HCT116 (cell line): ENCODE results near the gene ADAMTS6. TPM values are rescaled to one million over a fixed set of nuclear protein-coding genes. Genes with fewer than 3 reads are reported as not detected.
"Not testable (repeated sequence)": the region's sequence is repeated elsewhere in the genome, so short reads cannot be mapped to it uniquely, and the experiment has no call there.

Source experiments
- ATAC-seq: fragments of 200-7000 bp; cut with Tn5 transposase; 2 replicates; pipeline ENCODE4 v1.9.1; 2020; ENCODE audit warnings: mild to moderate bottlenecking, moderate library complexity
- BruUV-seq: library from RNA; stranded (reverse); fragments of 400-500 nt; replicated peaks from 2 replicates; lab custom pipeline; 2021; lab: Mats Ljungman, UMichigan
- CTCF ChIA-PET: fragments of 300-600 bp; sonication (Branson Sonifier 250); formaldehyde crosslinking; loops from one replicate; lab custom pipeline; 2021; ENCODE audit warnings: antibody characterized with exemption; lab: Charles Lee
- POLR2A ChIA-PET: fragments of 300-600, 350-600 bp; sonication (Branson Sonifier 250); formaldehyde crosslinking; loops from one replicate; lab custom pipeline; 2021; ENCODE audit warnings: antibody characterized with exemption; lab: Charles Lee
- RAD21 ChIA-PET, 2 experiments: fragments of 300-600 bp; sonication (Branson Sonifier 250); formaldehyde crosslinking; loops; one replicate each; lab custom pipeline; 2023; ENCODE audit warnings: low total read pairs in 2 of 2; ENCODE audit not compliant: uncharacterized antibody in 2 of 2, unreplicated experiment in 2 of 2, low non-redundant PET in 1 of 2; lab: Charles Lee
- DNase-seq: peaks from one replicate; pipeline ENCODE4 v3.0.0-alpha.2; 2010; ENCODE audit warnings: low read depth, low spot score
- H2AFZ ChIP-seq: fragments of 200-600 bp; shearing (Covaris generic), sonication (generic); 2 replicates; pipeline ENCODE4 v1.6.1; 2017; ENCODE audit warnings: low read depth, mixed run types, mixed read lengths, antibody characterized with exemption, low read length; ENCODE audit not compliant: poor library complexity, severe bottlenecking
- H3K27ac ChIP-seq: 2 replicates; pipeline ENCODE4 v1.5.1; 2012; ENCODE audit warnings: low read depth, low read length
- H3K27me3 ChIP-seq: fragments of 200-600 bp; sonication (generic); 2 replicates; pipeline ENCODE4 v1.6.1; 2016; ENCODE audit warnings: mixed run types, low read length, mixed read lengths; ENCODE audit not compliant: insufficient read depth
- H3K36me3 ChIP-seq, 2 experiments: fragments of 200-500 bp in 1 of 2; fragments of 200-600 bp in 1 of 2; sonication (Bioruptor generic) in 1 of 2; sonication (generic) in 1 of 2; 2 replicates each; pipeline versions ENCODE4 v1.5.1 to v1.6.1; 2014 to 2016; ENCODE audit warnings: low read length in 2 of 2, inconsistent platforms in 1 of 2, mixed read lengths in 1 of 2, mixed run types in 1 of 2; ENCODE audit not compliant: insufficient read depth in 2 of 2, control insufficient read depth in 1 of 2
- H3K4me1 ChIP-seq, 2 experiments: fragments of 200-600 bp in 1 of 2; sonication (generic) in 1 of 2; 2 replicates each; pipeline versions ENCODE4 v1.5.1 to v1.6.1; 2012 to 2017; ENCODE audit warnings: low read length in 2 of 2, inconsistent platforms in 1 of 2, mild to moderate bottlenecking in 1 of 2, mixed read lengths in 1 of 2, mixed run types in 1 of 2, moderate library complexity in 1 of 2; ENCODE audit not compliant: insufficient read depth in 2 of 2, control insufficient read depth in 1 of 2
- H3K4me2 ChIP-seq: fragments of 200-600 bp; sonication (generic); 2 replicates; pipeline ENCODE4 v1.6.1; 2017; ENCODE audit warnings: mixed run types, low read length, mixed read lengths
- H3K4me3 ChIP-seq, 2 experiments: fragments of 200-600 bp in 1 of 2; sonication (generic) in 1 of 2; replicated peaks in 1 of 2; 2 replicates each; pipeline ENCODE4 v1.5.1; 2011 to 2016; ENCODE audit warnings: low read length in 2 of 2, control low read depth in 1 of 2, low read depth in 1 of 2, mild to moderate bottlenecking in 1 of 2, mixed read lengths in 1 of 2, mixed run types in 1 of 2
- H3K79me2 ChIP-seq: fragments of 200-600 bp; sonication (generic); 2 replicates; pipeline ENCODE4 v1.6.1; 2017; ENCODE audit warnings: mild to moderate bottlenecking, mixed run types, low read length, moderate library complexity, mixed read lengths; ENCODE audit not compliant: insufficient read depth
- H3K9ac ChIP-seq: fragments of 200-600 bp; sonication (generic); 2 replicates; pipeline ENCODE4 v1.6.1; 2016; ENCODE audit warnings: low read length, mixed read lengths
- H3K9me2 ChIP-seq: fragments of 200-600 bp; sonication (generic), shearing (Covaris generic); 2 replicates; pipeline ENCODE4 v1.6.1; 2017; ENCODE audit warnings: mixed run types, mild to moderate bottlenecking, moderate library complexity; ENCODE audit not compliant: insufficient read depth
- H3K9me3 ChIP-seq, 2 experiments: fragments of 200-500 bp in 1 of 2; fragments of 200-600 bp in 1 of 2; sonication (Bioruptor generic) in 1 of 2; sonication (generic) in 1 of 2; 2 replicates each; pipeline ENCODE4 v1.6.1; 2014 to 2017; ENCODE audit warnings: low read length in 2 of 2, mixed read lengths in 2 of 2, inconsistent platforms in 1 of 2, low read depth in 1 of 2, mild to moderate bottlenecking in 1 of 2, mixed run types in 1 of 2, moderate library complexity in 1 of 2; ENCODE audit not compliant: control insufficient read depth in 1 of 2, insufficient read depth in 1 of 2
- H4K20me1 ChIP-seq: fragments of 200-600 bp; sonication (generic), shearing (Covaris generic); 2 replicates; pipeline ENCODE4 v1.6.1; 2017; ENCODE audit warnings: mixed run types, mild to moderate bottlenecking, moderate library complexity; ENCODE audit not compliant: insufficient read depth
- CTCF ChIP-seq, 3 experiments: fragments of 200-600 bp in 1 of 3; sonication (generic) in 1 of 3; IDR thresholded peaks in 2 of 3; conservative IDR thresholded peaks in 1 of 3; 2 replicates each; pipeline ENCODE4 v1.5.1; 2012 to 2017; ENCODE audit warnings: low read depth in 2 of 3, low read length in 2 of 3, antibody characterized with exemption in 1 of 3, borderline replicate concordance in 1 of 3, control low read depth in 1 of 3, mild to moderate bottlenecking in 1 of 3, mixed read lengths in 1 of 3, mixed run types in 1 of 3, moderate library complexity in 1 of 3; ENCODE audit not compliant: insufficient read depth in 1 of 3
- EZH2 ChIP-seq: fragments of 200-600 bp; sonication (generic); IDR thresholded peaks from 2 replicates; pipeline ENCODE4 v1.6.1; 2017; ENCODE audit warnings: antibody characterized with exemption, mixed run types
- POLR2A ChIP-seq: IDR thresholded peaks from 2 replicates; pipeline ENCODE4 v1.7.0; 2011; ENCODE audit warnings: borderline replicate concordance; ENCODE audit not compliant: insufficient read depth, insufficient read length; ENCODE audit errors: extremely low read depth
- RAD21 ChIP-seq: IDR thresholded peaks from 2 replicates; pipeline ENCODE4 v1.6.1; 2012; ENCODE audit warnings: low read depth, mild to moderate bottlenecking
- YY1 ChIP-seq: IDR thresholded peaks from 2 replicates; pipeline ENCODE4 v1.6.1; 2011; ENCODE audit warnings: low read length, low read depth, moderate library complexity, mild to moderate bottlenecking; ENCODE audit not compliant: insufficient replicate concordance; ENCODE audit errors: extremely low read depth
- intact Hi-C: fragments of 100-400 bp; cut with micrococcal nuclease; formaldehyde crosslinking; loops from 2 replicates; pipeline ENCODE4 v1.10.0; 2022
- total RNA-seq: library from RNA; stranded (reverse); gene quantifications from one replicate; pipeline ENCODE4 v1.2.1, GENCODE V29; 2021; ENCODE audit not compliant: unreplicated experiment

Gene ADAMTS6
- total RNA-seq, 1 experiment from 2014 or later = 0.93 TPM

- Histone ChIP-seq H3K9me3 (no peaks in the 10 kb centered on the region), H4K20me1 (no peaks in the 10 kb centered on the region), H3K79me2 (no peaks in the 10 kb centered on the region), H3K4me1 (no peaks in the 10 kb centered on the region), H3K4me2 (no peak overlapping the region), H3K36me3 (no peaks in the 10 kb centered on the region), H3K27me3 (no peaks in the 10 kb centered on the region), H3K4me3 (no peak overlapping the region), H3K9ac (no peak overlapping the region), H2AFZ (no peak overlapping the region), H3K9me2 (no peaks in the 10 kb centered on the region), H3K27ac (no peak overlapping the region)
- intact Hi-C loops = no loop called here
- TF ChIP-seq POLR2A (no peak), CTCF (IDR thresholded peaks at IDR 0.05 in 2 of 3, conservative IDR thresholded peaks at IDR 0.05 in 1 of 3; ENCODE audit: borderline replicate concordance in 1 of 3, insufficient read depth in 1 of 3, low read depth in 2 of 3, low read length in 2 of 3) (0 out of 6 replicates have a peak, but pooled peaks of 1 of the 3 experiments have one; percentile 7), YY1 (no peak), RAD21 (peak; percentile 24; the same call in 1 of the 2 replicates), EZH2 (no peak)
- DNase-seq (no peak), ATAC-seq (peak; percentile 46; the same call in 1 of the 2 replicates)
- ChIA-PET POLR2A (no interaction called here), RAD21 (no interaction called here), CTCF (no interaction called here)
- no TSS peak for BruUV-seq
These were observed 99.1 kb downstream of the ADAMTS6 start for GRCh38 chr5:65382582-65382981.

- ATAC-seq, H3K4me2 ChIP-seq, H3K79me2 ChIP-seq, H3K36me3 ChIP-seq, H3K9me2 ChIP-seq, BruUV-seq, H3K27ac ChIP-seq, H3K9me3 ChIP-seq, H3K27me3 ChIP-seq, H3K4me3 ChIP-seq, RAD21 ChIA-PET, H4K20me1 ChIP-seq, H3K4me1 ChIP-seq, POLR2A ChIA-PET, H2AFZ ChIP-seq, DNase-seq, H3K9ac ChIP-seq, intact Hi-C loops, CTCF ChIA-PET: not testable (repeated sequence)
These were observed 111.2 kb downstream of the ADAMTS6 start for GRCh38 chr5:65370505-65370904.
